Thyroid gland (tissue), 4 donors: ENCODE measurements around the gene JMY.

Experiments used
- POLR2A ChIP-seq, 2 donors: fragments of 450-650 bp; IDR thresholded peaks; one replicate each; pipeline ENCODE4 v1.6.1; 2017; ENCODE audit warnings: antibody characterized with exemption in 2 of 2, mild to moderate bottlenecking in 2 of 2, moderate library complexity in 1 of 2
- TF ChIP-seq, protein P1 (sequence below), 6 experiments: fragments of 200-600 bp in 3 of 6; fragments of 450-650 bp in 3 of 6; sonication (generic) in 3 of 6; IDR thresholded peaks; one replicate each; pipeline ENCODE4 v1.5.1; 2016 to 2019; ENCODE audit warnings: antibody characterized with exemption in 6 of 6, mild to moderate bottlenecking in 2 of 6, inconsistent platforms in 1 of 6, moderate library complexity in 1 of 6

DNA sequence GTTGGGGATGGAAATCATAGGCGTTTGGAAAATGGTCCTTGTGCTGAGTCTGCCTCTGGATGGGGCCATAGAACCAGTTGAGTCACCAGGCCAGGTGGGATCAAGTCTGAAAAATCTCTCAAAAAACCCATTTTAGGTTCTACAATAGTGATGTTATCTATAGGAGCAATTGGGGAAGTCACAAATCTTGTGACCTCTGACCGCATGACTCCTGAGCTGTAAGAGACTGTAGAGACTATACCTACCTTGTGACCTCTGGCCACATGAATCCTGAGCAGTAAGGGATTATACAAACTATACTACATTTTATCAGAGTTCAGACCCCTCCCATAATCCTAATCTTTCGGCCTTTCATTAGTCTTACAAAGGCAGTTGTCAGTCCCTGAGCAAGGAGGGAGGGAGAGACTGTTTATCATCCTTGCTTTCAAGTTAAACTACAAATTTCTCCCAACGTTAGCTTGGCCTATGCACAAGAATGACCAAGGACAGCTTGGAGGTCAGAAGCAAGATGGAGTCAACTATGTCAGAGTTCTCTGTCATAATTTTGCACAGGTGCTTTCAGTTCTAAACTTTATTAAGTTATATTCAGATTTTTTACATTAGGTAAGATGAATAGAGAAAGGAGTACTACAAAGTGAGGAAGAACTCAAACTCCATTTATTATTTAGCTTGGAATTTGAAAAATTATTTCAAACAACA, 11.5 kb upstream of the JMY start:
- TF ChIP-seq, protein P1, sequence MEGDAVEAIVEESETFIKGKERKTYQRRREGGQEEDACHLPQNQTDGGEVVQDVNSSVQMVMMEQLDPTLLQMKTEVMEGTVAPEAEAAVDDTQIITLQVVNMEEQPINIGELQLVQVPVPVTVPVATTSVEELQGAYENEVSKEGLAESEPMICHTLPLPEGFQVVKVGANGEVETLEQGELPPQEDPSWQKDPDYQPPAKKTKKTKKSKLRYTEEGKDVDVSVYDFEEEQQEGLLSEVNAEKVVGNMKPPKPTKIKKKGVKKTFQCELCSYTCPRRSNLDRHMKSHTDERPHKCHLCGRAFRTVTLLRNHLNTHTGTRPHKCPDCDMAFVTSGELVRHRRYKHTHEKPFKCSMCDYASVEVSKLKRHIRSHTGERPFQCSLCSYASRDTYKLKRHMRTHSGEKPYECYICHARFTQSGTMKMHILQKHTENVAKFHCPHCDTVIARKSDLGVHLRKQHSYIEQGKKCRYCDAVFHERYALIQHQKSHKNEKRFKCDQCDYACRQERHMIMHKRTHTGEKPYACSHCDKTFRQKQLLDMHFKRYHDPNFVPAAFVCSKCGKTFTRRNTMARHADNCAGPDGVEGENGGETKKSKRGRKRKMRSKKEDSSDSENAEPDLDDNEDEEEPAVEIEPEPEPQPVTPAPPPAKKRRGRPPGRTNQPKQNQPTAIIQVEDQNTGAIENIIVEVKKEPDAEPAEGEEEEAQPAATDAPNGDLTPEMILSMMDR (IDR thresholded peaks at IDR 0.05) = no peak
- TF ChIP-seq POLR2A (IDR thresholded peaks at IDR 0.05) = no peak
